Suprapubic skin (tissue), 4 donors: ENCODE data around the gene NME2. TPM values are rescaled to one million over a fixed set of nuclear protein-coding genes. Genes with fewer than 3 reads are reported as not detected.

Experiments
- DNase-seq, 2 donors: peaks; one replicate each; pipeline ENCODE4 v3.0.0-alpha.2; 2019; ENCODE audit warnings: low spot score in 2 of 2
- H3K27ac ChIP-seq: fragments of 200-600 bp; sonication (generic); one replicate; pipeline ENCODE4 v1.5.1; 2019
- H3K27me3 ChIP-seq: fragments of 200-600 bp; sonication (generic); one replicate; pipeline ENCODE4 v1.5.1; 2019
- H3K36me3 ChIP-seq: fragments of 200-600 bp; sonication (generic); one replicate; pipeline ENCODE4 v1.5.1; 2019
- H3K4me1 ChIP-seq: fragments of 200-600 bp; sonication (generic); one replicate; pipeline ENCODE4 v1.5.1; 2019
- H3K4me3 ChIP-seq: fragments of 200-600 bp; sonication (generic); one replicate; pipeline ENCODE4 v1.5.1; 2019; ENCODE audit warnings: mild to moderate bottlenecking
- H3K9me3 ChIP-seq: fragments of 200-600 bp; sonication (generic); one replicate; pipeline ENCODE4 v1.5.1; 2019
- CTCF ChIP-seq, 2 donors: fragments of 200-600 bp in 1 of 2; fragments of 450-650 bp in 1 of 2; sonication (generic) in 1 of 2; IDR thresholded peaks; one replicate each; pipeline ENCODE4 v1.5.1; 2016 to 2019; ENCODE audit warnings: antibody characterized with exemption in 2 of 2, mild to moderate bottlenecking in 1 of 2, moderate library complexity in 1 of 2
- EP300 ChIP-seq: sonication (generic); formaldehyde crosslinking; IDR thresholded peaks from one replicate; pipeline ENCODE4 v1.6.1; 2017; ENCODE audit warnings: antibody characterized with exemption
- POLR2A ChIP-seq, 2 donors: fragments of 450-650 bp; IDR thresholded peaks; one replicate each; pipeline ENCODE4 v1.6.1; 2017; ENCODE audit warnings: antibody characterized with exemption in 2 of 2, mild to moderate bottlenecking in 2 of 2, moderate library complexity in 2 of 2
- POLR2AphosphoS5 ChIP-seq, 3 donors: sonication (generic); formaldehyde crosslinking; IDR thresholded peaks; one replicate each; pipeline ENCODE4 v1.6.1; 2017; ENCODE audit warnings: antibody characterized with exemption in 3 of 3
- WGBS: methylation state at CpG from one replicate; pipeline ENCODE4 v1.1.5; 2018; 5-methylcytosine and 5-hydroxymethylcytosine counted together
- total RNA-seq, 4 donors: library from RNA; depleted of rRNA; stranded (reverse); fragments of >200 nt; gene quantifications; one replicate each; pipeline ENCODE4 v1.1.0, GENCODE V29; 2016

The NME2 gene
- total RNA-seq, result 100 to 1,000 TPM; 239 to 695 (median 466) TPM

GRCh38 chr17:51166198-51166986 is at the start of gene NME2:
Gene NME2, plus strand, starts transcription at chr17:51166411. Its CDS starts 420 bp downstream, at chr17:51166831.
- no peak for TF ChIP-seq POLR2A (IDR thresholded peaks at IDR 0.05)
- TF ChIP-seq POLR2AphosphoS5 (IDR thresholded peaks at IDR 0.05), result peak in 1 of 3 donors; percentile 44
- H3K36me3 ChIP-seq, result peaks cover 46% of the 10 kb centered on the region
- H3K9me3 ChIP-seq, result no peaks in the 10 kb centered on the region
- H3K4me3 ChIP-seq, result peak within 1 kb of the TSS; percentile 91
- peaks cover 17% of the 10 kb centered on the region for H3K4me1 ChIP-seq
- H3K27me3 ChIP-seq, result no peaks in the 10 kb centered on the region
- 0% methylated on average over 9 of the region's 98 CpGs for WGBS
- peak; percentile 90 to 93 for DNase-seq
- H3K27ac ChIP-seq, result peak within 1 kb of the TSS; percentile 97

GRCh38 chr17:51118330-51119195 is 47.6 kb upstream of the NME2 start:
- peak overlapping the region; percentile 75 for H3K4me3 ChIP-seq
- no peak for DNase-seq
- WGBS, result 35% methylated on average over 14 of the region's 14 CpGs
- no peaks in the 10 kb centered on the region for H3K9me3 ChIP-seq
- H3K27ac ChIP-seq, result peak overlapping the region; percentile 100
- H3K4me1 ChIP-seq, result peaks cover 48% of the 10 kb centered on the region
- no peaks in the 10 kb centered on the region for H3K27me3 ChIP-seq
- H3K36me3 ChIP-seq, result no peaks in the 10 kb centered on the region
- TF ChIP-seq EP300 (no peak), POLR2AphosphoS5 (IDR thresholded peaks at IDR 0.05) (no peak), POLR2A (IDR thresholded peaks at IDR 0.05) (no peak), CTCF (IDR thresholded peaks at IDR 0.05) (no peak)

GRCh38 chr17:51119415-51120356 is 46.5 kb upstream of the NME2 start:
- H3K9me3 ChIP-seq, result no peaks in the 10 kb centered on the region
- TF ChIP-seq EP300 (no peak), POLR2AphosphoS5 (IDR thresholded peaks at IDR 0.05) (no peak), CTCF (IDR thresholded peaks at IDR 0.05) (no peak), POLR2A (IDR thresholded peaks at IDR 0.05) (peak in 1 of 2 donors; percentile 23)
- DNase-seq, result peak; percentile 77 to 82
- H3K4me3 ChIP-seq, result peak overlapping the region; percentile 75
- H3K36me3 ChIP-seq, result no peaks in the 10 kb centered on the region
- no peaks in the 10 kb centered on the region for H3K27me3 ChIP-seq
- H3K4me1 ChIP-seq, result peaks cover 48% of the 10 kb centered on the region
- WGBS, result 4% methylated on average over 18 of the region's 49 CpGs
- H3K27ac ChIP-seq, result peak overlapping the region; percentile 100

- DNase-seq, result peak in 1 of 2 donors; percentile 83
- Histone ChIP-seq H3K27me3 (no peaks in the 10 kb centered on the region), H3K9me3 (no peaks in the 10 kb centered on the region), H3K4me3 (peak overlapping the region; percentile 75), H3K4me1 (peaks cover 48% of the 10 kb centered on the region), H3K36me3 (no peaks in the 10 kb centered on the region), H3K27ac (peak overlapping the region; percentile 100)
- WGBS, result 0% methylated on average over 1 of the region's 42 CpGs
- no peak for TF ChIP-seq POLR2A (IDR thresholded peaks at IDR 0.05)
- TF ChIP-seq EP300, result no peak
- TF ChIP-seq POLR2AphosphoS5 (IDR thresholded peaks at IDR 0.05), result peak in 1 of 3 donors; percentile 56
- no peak for TF ChIP-seq CTCF (IDR thresholded peaks at IDR 0.05)
Observed at GRCh38 chr17:51120357-51120738, 45.9 kb upstream of the NME2 start.
